Smooth muscle cell of the brain vasculature (primary cell): ENCODE results near the gene NOP16.

Source experiments
- DNase-seq: peaks from one replicate; pipeline ENCODE4 v3.0.0-alpha.2; 2012; ENCODE audit warnings: low read depth, low spot score

The NOP16 gene, protein sequence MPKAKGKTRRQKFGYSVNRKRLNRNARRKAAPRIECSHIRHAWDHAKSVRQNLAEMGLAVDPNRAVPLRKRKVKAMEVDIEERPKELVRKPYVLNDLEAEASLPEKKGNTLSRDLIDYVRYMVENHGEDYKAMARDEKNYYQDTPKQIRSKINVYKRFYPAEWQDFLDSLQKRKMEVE

GRCh38 chr5:176388444-176389134, at the start of gene NOP16, which contains the start of gene HIGD2A:
Gene NOP16, minus strand, starts transcription at chr5:176388598. Its CDS starts 59 bp downstream, at chr5:176388539.
Gene HIGD2A, plus strand, starts transcription at chr5:176388751. Its CDS starts 69 bp downstream, at chr5:176388820.
- peak; percentile 98 for DNase-seq

DNA sequence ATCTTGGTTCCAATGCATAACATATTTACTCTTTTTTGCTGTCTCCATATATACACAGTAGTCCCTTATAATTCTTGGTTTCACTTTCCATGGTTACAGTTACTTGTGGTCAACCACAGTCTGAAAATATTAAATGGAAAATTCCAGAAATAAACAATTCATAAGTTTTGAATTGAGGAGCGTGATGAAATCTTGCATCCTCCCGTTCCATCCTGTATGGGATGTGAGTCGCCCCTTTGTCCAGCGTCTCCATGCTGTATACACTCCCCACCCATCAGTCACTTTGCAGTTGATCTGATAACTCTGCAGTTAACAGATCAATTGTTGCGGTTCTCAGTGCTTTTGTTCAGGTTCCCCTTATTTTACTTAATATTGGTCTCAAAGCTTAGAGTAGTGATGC, 48.3 kb upstream of the NOP16 start:
- DNase-seq: no peak

DNA sequence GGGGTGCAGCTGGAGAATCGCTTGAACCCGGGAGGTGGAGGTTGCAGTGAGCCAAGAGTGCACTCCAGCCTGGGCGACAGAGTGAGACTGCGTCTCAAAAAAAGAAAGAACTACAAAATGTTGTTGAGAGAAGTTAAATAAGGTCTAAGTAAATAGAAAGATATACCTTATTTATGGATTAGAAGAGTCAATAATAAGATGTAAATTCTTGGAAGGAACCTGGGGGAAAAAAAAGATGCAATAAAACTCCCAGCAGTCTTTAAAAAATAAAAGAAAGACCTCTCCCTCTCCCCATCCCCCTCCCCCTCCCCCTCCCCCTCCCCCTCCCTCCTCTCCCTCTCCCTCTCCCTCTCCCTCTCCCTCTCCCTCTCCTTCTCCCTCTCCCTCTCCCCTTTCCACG, 44.3 kb upstream of the NOP16 start:
- no peak for DNase-seq

GRCh38 chr5:176429972-176430371, 41.6 kb upstream of the NOP16 start:
- DNase-seq: no peak

- DNase-seq: no peak
Measured at GRCh38 chr5:176427971-176428370, 39.6 kb upstream of the NOP16 start.

- DNase-seq: no peak
Measured at GRCh38 chr5:176426876-176427275, 38.5 kb upstream of the NOP16 start.

DNA sequence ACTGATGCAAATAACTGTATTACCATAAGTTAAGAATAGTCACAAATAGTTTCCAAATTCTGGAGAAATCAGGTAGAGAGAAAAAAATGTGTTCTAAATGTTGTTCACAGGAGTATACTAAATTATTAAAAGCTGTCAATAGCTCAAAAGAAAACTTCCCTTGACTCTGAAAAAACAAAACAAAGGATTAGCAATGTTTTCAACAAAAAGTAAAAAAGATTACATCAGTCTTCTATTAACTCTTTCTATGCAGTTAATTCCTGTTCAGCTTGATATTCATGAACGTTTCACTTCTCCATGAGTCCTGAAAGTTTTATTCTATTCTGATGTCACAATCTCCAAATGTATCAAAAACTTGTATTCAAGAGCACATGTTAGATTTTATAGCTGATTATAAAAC, 37.4 kb upstream of the NOP16 start:
- DNase-seq: no peak

DNA sequence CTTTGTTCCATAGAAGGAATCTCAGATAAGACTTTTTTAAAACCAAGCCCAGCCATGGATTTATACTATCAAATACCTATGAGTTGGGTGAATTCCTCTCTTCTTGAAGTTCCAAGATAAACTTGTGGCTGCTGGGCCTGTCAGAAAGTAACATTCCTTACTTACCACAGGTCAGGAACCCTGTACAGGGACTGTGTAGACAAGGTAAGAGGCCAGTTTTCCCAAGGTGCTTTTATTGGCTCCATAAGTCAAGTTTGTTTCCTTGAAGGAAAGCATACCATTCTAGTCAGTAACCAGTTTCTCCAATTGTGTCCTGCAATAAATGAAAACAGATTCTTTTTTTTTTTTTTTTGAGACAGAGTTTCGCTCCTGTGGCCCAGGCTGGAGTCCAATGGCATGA, 36.7 kb upstream of the NOP16 start:
- no peak for DNase-seq

DNA sequence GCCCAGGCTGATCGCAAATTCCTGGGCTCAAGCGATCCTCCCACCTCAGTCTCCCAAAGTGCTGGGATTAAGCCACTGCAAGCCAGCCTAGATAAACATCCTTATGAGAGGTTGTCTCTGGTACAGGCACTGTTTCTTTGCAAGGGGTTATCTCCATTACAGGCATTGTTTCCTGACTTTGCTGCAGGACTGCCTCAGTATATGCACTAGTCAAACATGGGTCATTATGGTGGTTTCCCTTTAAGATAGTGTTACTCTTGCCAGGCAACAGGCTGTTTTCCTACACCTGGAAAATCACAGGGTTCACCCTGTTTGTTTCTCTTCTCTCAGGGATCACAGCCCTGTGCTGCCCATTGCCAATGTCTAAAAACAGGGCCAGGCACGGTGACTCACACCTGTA, 35.8 kb upstream of the NOP16 start:
- DNase-seq: no peak

- no peak for DNase-seq
Measured at GRCh38 chr5:176420972-176421544, 32.7 kb upstream of the NOP16 start.

GRCh38 chr5:176420086-176420485, 31.7 kb upstream of the NOP16 start:
- no peak for DNase-seq

- DNase-seq: no peak
Measured at GRCh38 chr5:176418251-176418650, 29.9 kb upstream of the NOP16 start.

- DNase-seq: no peak
Measured at GRCh38 chr5:176416965-176417364, 28.6 kb upstream of the NOP16 start.

GRCh38 chr5:176415952-176416924, 27.8 kb upstream of the NOP16 start, which contains the start of gene CLTB:
Gene CLTB, minus strand, starts transcription at chr5:176416539. Its CDS starts 176 bp downstream, at chr5:176416363.
- DNase-seq: peak; percentile 51

GRCh38 chr5:176415240-176415951, 27.0 kb upstream of the NOP16 start:
- DNase-seq: no peak

GRCh38 chr5:176414704-176415103, 26.3 kb upstream of the NOP16 start:
- DNase-seq: no peak

DNA sequence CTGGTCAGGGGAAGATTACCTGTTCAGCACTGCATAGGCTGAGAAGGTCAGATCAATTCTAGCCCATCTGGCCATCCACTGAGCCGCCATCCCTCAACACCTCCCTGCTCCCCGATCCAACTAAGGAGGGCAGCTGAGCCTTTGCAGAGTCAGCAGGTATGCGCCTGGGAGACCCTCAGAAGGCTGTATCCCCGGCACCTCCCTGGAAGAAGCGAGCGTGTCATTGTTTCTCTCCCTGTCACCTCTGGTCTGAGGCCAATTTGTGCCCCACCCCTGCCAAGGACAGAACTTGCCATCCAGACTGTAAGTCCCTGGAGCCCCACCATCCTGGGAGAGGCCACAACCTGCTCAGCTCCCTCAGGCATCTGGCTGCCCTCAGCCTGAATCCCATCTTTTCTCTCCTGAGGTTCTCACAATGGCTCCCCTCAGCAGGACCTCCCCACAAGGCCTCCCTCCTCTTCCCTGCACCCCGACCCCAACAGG, 25.4 kb upstream of the NOP16 start:
- DNase-seq: no peak

DNA sequence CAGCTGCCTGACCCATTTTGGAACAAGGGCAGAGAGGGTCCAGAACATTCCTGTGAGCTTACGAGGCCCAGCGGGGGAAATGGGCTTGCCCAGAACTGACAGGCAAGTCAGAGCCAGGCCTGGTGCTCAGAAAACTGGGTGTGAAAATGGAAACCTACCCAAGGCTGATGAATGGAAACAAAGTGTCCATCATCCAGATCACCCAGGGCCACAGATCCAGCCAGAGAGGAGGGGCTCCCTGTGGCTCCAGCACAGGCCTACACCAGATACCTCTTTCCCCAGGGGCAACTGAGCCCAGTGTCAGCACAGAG, 24.8 kb upstream of the NOP16 start:
- DNase-seq: peak; percentile 28

GRCh38 chr5:176412517-176413254, 24.3 kb upstream of the NOP16 start:
- DNase-seq: no peak

DNA sequence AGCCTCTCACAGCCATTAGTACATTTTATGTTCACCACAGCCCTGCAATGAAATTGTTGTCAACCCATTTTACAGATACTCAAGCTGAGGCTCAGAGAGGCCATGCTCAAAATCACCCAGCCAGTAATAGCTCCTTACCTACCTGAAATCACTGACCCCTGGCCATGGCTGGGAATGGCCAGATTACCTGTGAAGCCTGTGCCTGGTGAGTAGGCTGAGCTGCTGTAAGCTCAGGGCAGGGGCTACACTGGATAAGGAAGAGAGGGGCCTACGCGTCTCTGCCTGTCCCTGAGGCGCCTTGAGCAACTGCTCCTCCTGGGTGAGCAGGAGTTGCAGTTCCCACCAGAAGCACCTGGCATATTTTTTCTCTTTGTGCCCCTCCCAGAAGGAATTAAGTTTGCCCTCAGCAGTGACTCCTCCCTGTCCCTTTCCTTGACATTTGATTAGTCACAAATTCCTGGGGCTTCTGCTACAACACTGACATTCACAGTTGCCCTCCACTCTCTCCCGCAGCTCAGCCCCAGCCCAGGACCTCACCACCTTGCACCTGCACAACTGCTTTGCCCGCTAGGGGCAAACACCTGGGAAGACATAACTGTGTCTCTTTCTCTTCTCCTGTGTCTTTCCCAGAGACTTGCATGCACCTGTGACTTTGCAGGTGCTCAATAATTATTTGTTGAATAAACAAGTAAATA, 22.2 kb upstream of the NOP16 start:
- DNase-seq: no peak
